Measurements from ENCODE around the gene MEX3B.
"Not testable (repeated sequence)": the region's sequence is repeated elsewhere in the genome, so short reads cannot be mapped to it uniquely, and the experiment has no call there.

MEX3B gene

GRCh38 chr15:82030176-82030575, 15.6 kb downstream of the MEX3B start:
- Histone ChIP-seq H3K9me3 (ENCODE audit: control insufficient read depth, insufficient read depth, low read length) (no peaks in the 10 kb centered on the region), H3K4me3 (ENCODE audit: low read length) (no peak overlapping the region), H3K79me2 (ENCODE audit: control insufficient read depth, low read length) (no peaks in the 10 kb centered on the region), H3K4me1 (ENCODE audit: control insufficient read depth, low read length) (no peaks in the 10 kb centered on the region), H3K9me2 (replicated peaks; ENCODE audit: control insufficient read depth, low read length) (no peaks in the 10 kb centered on the region), H3F3A (ENCODE audit: control insufficient read depth, insufficient read depth) (no peaks in the 10 kb centered on the region), H3K27me3 (ENCODE audit: control insufficient read depth, low read length) (no peaks in the 10 kb centered on the region), H3K4me2 (ENCODE audit: low read length) (no peak overlapping the region), H3K36me3 (ENCODE audit: control insufficient read depth, low read length) (no peaks in the 10 kb centered on the region), H4K20me1 (ENCODE audit: control insufficient read depth, insufficient read depth, low read depth, low read length) (no peaks in the 10 kb centered on the region), H3K27ac (ENCODE audit: low read depth, low read length) (no peak overlapping the region)
- TF ChIP-seq CTCF (IDR thresholded peaks at IDR 0.05; ENCODE audit: low read depth, low read length, poor library complexity, severe bottlenecking): no peak
- no peak for TF ChIP-seq EZH2phosphoT487 (IDR thresholded peaks at IDR 0.05; ENCODE audit: borderline replicate concordance, low read length)

DNA sequence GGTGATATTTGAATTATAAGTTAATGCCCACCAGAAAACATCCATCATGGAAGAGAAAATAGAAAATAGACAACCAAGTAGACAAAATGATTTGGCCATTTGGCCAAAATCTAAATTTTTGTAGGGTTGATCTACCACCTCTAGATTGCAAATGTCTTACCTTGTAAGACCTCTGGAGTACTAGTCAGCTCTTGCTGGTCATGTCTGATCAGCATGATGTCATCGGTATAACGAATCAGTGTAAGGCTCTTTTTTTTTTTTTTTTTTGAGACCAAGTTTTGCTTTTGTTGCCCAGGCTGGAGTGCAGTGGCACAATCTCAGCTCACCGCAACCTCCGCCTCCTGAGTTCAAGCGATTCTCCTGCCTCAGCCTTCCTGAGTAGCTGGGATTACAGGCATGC, 17.7 kb downstream of the MEX3B start:
- H3K27me3 ChIP-seq (ENCODE audit: control insufficient read depth, low read length); H3K4me1 ChIP-seq (ENCODE audit: control insufficient read depth, low read length); H3K79me2 ChIP-seq (ENCODE audit: control insufficient read depth, low read length); H3K27ac ChIP-seq (ENCODE audit: low read depth, low read length); H3K9me2 ChIP-seq (replicated peaks; ENCODE audit: control insufficient read depth, low read length); H3K4me2 ChIP-seq (ENCODE audit: low read length); H3K9me3 ChIP-seq (ENCODE audit: control insufficient read depth, insufficient read depth, low read length); H3K36me3 ChIP-seq (ENCODE audit: control insufficient read depth, low read length); H3F3A ChIP-seq (ENCODE audit: control insufficient read depth, insufficient read depth); H3K4me3 ChIP-seq (ENCODE audit: low read length); H4K20me1 ChIP-seq (ENCODE audit: control insufficient read depth, insufficient read depth, low read depth, low read length): not testable (repeated sequence)

- H3K9me3 ChIP-seq (ENCODE audit: control insufficient read depth, insufficient read depth, low read length): no peaks in the 10 kb centered on the region
- no peaks in the 10 kb centered on the region for H3K79me2 ChIP-seq (ENCODE audit: control insufficient read depth, low read length)
- H3K4me2 ChIP-seq (ENCODE audit: low read length): no peak overlapping the region
- no peak overlapping the region for H3K4me3 ChIP-seq (ENCODE audit: low read length)
- peaks cover 9% of the 10 kb centered on the region; the same call in 1 of the 2 replicates for H3K27me3 ChIP-seq (ENCODE audit: control insufficient read depth, low read length)
- H4K20me1 ChIP-seq (ENCODE audit: control insufficient read depth, insufficient read depth, low read depth, low read length): no peaks in the 10 kb centered on the region
- H3K27ac ChIP-seq (ENCODE audit: low read depth, low read length): no peak overlapping the region
- TF ChIP-seq CTCF (IDR thresholded peaks at IDR 0.05; ENCODE audit: low read depth, low read length, poor library complexity, severe bottlenecking): no peak
- no peak for TF ChIP-seq EZH2phosphoT487 (IDR thresholded peaks at IDR 0.05; ENCODE audit: borderline replicate concordance, low read length)
- H3F3A ChIP-seq (ENCODE audit: control insufficient read depth, insufficient read depth): no peaks in the 10 kb centered on the region
- H3K4me1 ChIP-seq (ENCODE audit: control insufficient read depth, low read length): no peaks in the 10 kb centered on the region
- no peaks in the 10 kb centered on the region for H3K9me2 ChIP-seq (replicated peaks; ENCODE audit: control insufficient read depth, low read length)
- H3K36me3 ChIP-seq (ENCODE audit: control insufficient read depth, low read length): no peaks in the 10 kb centered on the region
These were observed 23.8 kb downstream of the MEX3B start for GRCh38 chr15:82021992-82022391.

GRCh38 chr15:82020625-82021394, 25.0 kb downstream of the MEX3B start:
- peaks cover 9% of the 10 kb centered on the region; the same call in 1 of the 2 replicates for H3K27me3 ChIP-seq (ENCODE audit: control insufficient read depth, low read length)
- no peaks in the 10 kb centered on the region for H3F3A ChIP-seq (ENCODE audit: control insufficient read depth, insufficient read depth)
- H4K20me1 ChIP-seq (ENCODE audit: control insufficient read depth, insufficient read depth, low read depth, low read length): no peaks in the 10 kb centered on the region
- H3K9me3 ChIP-seq (ENCODE audit: control insufficient read depth, insufficient read depth, low read length): no peaks in the 10 kb centered on the region
- H3K4me3 ChIP-seq (ENCODE audit: low read length): no peak overlapping the region
- H3K4me1 ChIP-seq (ENCODE audit: control insufficient read depth, low read length): no peaks in the 10 kb centered on the region
- no peak overlapping the region for H3K4me2 ChIP-seq (ENCODE audit: low read length)
- no peaks in the 10 kb centered on the region for H3K9me2 ChIP-seq (replicated peaks; ENCODE audit: control insufficient read depth, low read length)
- H3K27ac ChIP-seq (ENCODE audit: low read depth, low read length): no peak overlapping the region
- H3K79me2 ChIP-seq (ENCODE audit: control insufficient read depth, low read length): no peaks in the 10 kb centered on the region
- no peak for TF ChIP-seq CTCF (IDR thresholded peaks at IDR 0.05; ENCODE audit: low read depth, low read length, poor library complexity, severe bottlenecking)
- TF ChIP-seq EZH2phosphoT487 (IDR thresholded peaks at IDR 0.05; ENCODE audit: borderline replicate concordance, low read length): no peak
- no peaks in the 10 kb centered on the region for H3K36me3 ChIP-seq (ENCODE audit: control insufficient read depth, low read length)

All from DOHH2 (cell line).